Activated CD4-positive, alpha-beta T cell treated with anti-CD3 and anti-CD28 coated beads, Interleukin-2, Interleukin-6, amounts not matched to agents 100 ng/mL and 50 ng/mL, durations not matched to agents 16 hours and 8 hours (primary cell): ENCODE results near the gene CTTNBP2.

ENCODE experiments used
- DNase-seq: peaks from one replicate; pipeline ENCODE4 v3.0.0-alpha.2; 2020

CTTNBP2 gene

GRCh38 chr7:117683430-117684175, 189.6 kb downstream of the CTTNBP2 start:
- DNase-seq, result no peak

DNA sequence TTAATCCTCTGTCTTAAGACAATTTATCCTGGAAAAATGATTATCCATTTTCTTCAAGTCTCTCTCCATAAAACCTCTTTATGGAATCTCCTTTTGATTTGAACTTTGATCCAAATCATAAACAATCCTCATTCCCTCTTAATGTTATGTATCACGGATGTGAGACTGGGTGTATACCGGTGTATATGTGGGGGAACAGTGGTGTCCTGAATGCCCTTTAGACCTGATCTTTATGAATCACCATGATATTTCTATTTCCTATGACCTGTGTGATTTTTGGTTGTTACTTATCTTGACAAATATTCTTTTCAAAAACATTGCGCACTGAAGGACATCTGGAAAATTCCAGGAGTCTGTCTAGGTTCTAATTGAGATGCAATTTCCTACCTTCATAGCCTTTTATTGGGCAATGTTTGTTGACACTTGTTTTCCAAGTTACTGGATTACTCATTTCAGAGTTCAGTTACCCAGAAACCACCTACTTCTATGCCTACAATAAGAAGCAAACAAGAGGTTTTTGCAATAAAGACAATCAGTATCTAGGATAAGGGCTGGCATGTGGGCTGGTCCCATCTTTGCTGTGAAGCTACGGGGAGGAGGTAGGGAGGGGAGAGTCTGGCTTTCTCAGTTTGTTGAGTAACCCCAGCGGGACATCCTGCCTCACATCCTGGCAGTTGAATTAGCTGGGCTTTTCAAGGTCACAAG, 190.4 kb downstream of the CTTNBP2 start:
- DNase-seq, result no peak

GRCh38 chr7:117679120-117679519, 194.1 kb downstream of the CTTNBP2 start:
- DNase-seq, result no peak

DNA sequence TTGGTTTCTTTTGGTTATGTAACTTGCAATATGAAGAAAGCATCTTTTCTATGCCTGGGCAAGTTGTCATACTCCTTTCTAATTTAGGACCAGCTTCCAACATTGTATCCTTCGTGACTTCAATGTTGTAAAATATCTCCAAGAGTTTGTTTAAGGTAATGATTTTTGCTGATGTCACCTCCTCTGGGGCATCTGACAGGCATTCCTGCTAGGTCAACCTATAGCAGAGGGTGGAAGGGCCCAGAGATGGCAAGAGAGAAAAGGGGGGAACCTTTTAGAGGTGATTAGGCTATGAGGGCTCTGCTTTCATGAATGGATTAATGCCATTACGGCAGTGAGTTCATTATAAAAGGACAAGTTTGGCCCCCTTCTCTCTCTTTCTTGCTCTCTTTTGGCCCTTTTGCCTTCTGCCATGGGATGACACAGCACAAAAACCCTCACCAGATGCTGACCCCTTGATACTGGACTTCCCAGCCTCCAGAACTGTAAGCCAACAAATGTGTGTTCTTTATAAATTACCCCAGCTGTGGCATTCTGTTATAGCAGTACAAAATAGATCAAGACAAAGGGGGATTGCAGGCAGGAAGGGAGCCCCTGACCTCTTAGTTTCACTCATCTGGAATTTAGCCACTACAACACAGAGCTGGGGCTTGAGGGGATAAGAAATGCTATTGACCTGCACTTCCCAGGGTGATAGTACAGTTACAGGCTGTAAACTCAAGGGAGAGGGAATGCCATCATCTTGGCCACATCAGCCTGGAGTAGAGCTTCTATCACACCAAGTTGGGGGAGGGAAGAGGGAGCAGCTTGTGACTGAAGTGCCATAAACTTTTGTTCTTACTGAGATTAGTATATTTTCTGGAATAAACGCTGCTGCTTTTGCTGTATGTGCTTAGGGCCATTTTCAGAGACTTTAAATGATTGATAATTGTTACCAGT, 197.5 kb downstream of the CTTNBP2 start:
- DNase-seq, result no peak

- DNase-seq, result no peak
Measured at GRCh38 chr7:117674617-117675016, 198.6 kb downstream of the CTTNBP2 start.

DNA sequence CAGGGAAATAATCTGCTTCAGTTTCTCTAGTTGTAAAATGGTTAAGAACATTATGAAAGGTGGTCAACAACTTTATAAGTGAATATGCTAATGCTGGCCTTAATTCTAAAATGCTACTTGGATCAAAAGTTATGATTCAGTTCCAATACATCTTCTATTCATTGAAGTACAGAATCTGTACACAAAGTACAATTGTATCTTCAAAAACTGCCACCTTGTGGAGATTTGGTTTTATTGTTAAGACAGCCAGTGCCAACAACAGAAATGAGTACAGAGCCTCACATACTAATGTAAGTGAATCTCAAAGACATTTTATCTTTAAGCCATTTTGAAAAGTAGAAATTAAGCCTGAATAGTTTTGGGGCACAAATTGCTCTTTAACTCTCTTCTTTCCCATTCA, 199.4 kb downstream of the CTTNBP2 start:
- DNase-seq, result peak; percentile 11

DNA sequence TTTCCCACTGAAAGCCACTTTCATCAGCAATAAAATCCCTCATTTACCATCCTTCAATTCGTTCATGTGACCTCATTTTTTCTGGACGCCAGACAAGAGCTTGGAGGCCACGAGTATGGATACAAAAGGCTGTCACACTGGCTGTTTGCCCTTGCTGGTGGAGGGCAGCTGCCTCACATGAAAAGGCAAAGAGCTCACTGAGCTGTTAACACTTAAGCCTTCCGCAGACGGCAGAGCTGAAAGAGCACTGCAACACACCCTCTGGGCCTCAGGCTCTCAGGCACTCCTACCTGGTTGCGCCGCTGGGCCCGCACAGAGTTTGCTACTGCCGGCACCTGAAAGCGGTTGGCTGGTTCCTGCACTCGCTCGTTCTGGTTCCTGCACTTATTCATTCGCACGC, 199.9 kb downstream of the CTTNBP2 start:
- DNase-seq, result no peak

DNA sequence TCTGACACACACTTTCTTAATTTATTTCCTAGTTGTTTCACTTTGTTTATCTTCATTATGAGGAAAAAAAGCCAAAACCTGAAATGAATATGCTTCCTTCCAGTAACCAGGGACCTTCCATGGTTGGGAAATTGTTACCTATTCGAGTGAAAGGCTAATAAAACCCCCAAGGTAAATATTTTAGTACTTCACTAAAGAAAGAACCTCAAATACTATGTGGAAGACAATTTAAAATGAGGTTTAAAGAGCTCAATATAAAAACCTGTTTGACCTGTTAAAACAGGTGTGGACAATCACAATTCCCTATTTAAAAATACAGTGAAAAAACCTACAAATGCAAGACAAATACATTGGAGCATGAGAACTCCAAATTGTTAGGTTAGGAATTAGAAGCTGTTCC, 200.8 kb downstream of the CTTNBP2 start:
- DNase-seq, result no peak

- no peak for DNase-seq
Measured at GRCh38 chr7:117669818-117670217, 203.4 kb downstream of the CTTNBP2 start.

- DNase-seq, result no peak
Measured at GRCh38 chr7:117667456-117667855, 205.8 kb downstream of the CTTNBP2 start.

DNA sequence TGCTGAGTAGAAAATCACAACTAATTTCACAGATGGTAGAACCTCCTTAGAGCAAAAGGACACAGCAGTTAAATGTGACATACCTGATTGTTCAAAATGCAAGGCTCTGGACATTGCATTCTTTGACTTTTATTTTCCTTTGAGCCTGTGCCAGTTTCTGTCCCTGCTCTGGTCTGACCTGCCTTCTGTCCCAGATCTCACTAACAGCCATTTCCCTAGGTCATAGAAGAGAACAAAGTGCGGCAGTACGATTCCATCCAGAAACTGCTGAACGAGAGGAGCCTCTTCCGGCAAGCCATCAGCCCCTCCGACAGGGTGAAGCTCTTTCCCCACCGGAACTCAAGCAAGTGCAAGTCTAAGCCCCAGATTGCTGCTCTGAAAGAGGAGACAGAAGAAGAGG, 206.6 kb downstream of the CTTNBP2 start:
- no peak for DNase-seq

- DNase-seq, result no peak
Measured at GRCh38 chr7:117666031-117666430, 207.2 kb downstream of the CTTNBP2 start.

DNA sequence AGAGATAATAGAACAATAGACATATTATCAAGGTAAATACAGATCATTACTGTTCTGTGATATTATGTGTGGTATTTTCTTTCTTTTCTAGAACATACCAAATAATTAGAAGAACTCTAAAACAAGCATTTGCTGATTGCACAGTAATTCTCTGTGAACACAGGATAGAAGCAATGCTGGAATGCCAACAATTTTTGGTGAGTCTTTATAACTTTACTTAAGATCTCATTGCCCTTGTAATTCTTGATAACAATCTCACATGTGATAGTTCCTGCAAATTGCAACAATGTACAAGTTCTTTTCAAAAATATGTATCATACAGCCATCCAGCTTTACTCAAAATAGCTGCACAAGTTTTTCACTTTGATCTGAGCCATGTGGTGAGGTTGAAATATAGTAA, 207.9 kb downstream of the CTTNBP2 start:
- no peak for DNase-seq

DNA sequence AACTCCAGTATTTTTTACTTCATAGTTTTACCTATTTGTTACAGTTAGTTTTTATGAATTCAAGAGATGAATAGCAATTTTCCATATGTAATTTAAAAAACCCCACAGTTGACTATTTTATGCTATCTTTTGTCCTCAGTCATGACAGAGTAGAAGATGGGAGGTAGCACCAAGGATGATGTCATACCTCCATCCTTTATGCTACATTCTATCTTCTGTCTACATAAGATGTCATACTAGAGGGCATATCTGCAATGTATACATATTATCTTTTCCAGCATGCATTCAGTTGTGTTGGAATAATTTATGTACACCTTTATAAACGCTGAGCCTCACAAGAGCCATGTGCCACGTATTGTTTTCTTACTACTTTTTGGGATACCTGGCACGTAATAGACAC, 209.2 kb downstream of the CTTNBP2 start:
- DNase-seq, result no peak

GRCh38 chr7:117661328-117661727, 211.9 kb downstream of the CTTNBP2 start:
- no peak for DNase-seq
